HG03097 (cell line): Measurements from ENCODE around the gene CYP1B1.
"Not testable (repeated sequence)": the region's sequence is repeated elsewhere in the genome, so short reads cannot be mapped to it uniquely, and the experiment has no call there.

Experiments
- ATAC-seq: cut with Tn5 transposase; IDR thresholded peaks from one replicate; pipeline ENCODE4 v1.9.1; 2021; ENCODE audit not compliant: unreplicated experiment, low FRiP score

The CYP1B1 gene

GRCh38 chr2:38099099-38100028 lies 23.4 kb upstream of the CYP1B1 start:
- ATAC-seq, result no peak

GRCh38 chr2:38098421-38099098 lies 22.6 kb upstream of the CYP1B1 start:
- no peak for ATAC-seq

- ATAC-seq, result no peak
Measured at GRCh38 chr2:38097988-38098385, 22.0 kb upstream of the CYP1B1 start.

- no peak for ATAC-seq
Measured at GRCh38 chr2:38097258-38097987, 21.5 kb upstream of the CYP1B1 start.

- no peak for ATAC-seq
Measured at GRCh38 chr2:38095996-38096861, 20.3 kb upstream of the CYP1B1 start.

GRCh38 chr2:38095079-38095995 lies 19.4 kb upstream of the CYP1B1 start:
- ATAC-seq, result no peak

GRCh38 chr2:38093527-38094165 lies 17.7 kb upstream of the CYP1B1 start:
- ATAC-seq, result no peak

- ATAC-seq, result no peak
Measured at GRCh38 chr2:38092196-38092902, 16.4 kb upstream of the CYP1B1 start.

- ATAC-seq, result no peak
Measured at GRCh38 chr2:38091760-38092159, 15.8 kb upstream of the CYP1B1 start.

- no peak for ATAC-seq
Measured at GRCh38 chr2:38090928-38091327, 15.0 kb upstream of the CYP1B1 start.

GRCh38 chr2:38090212-38090611 lies 14.3 kb upstream of the CYP1B1 start:
- not testable (repeated sequence) for ATAC-seq

- ATAC-seq, result not testable (repeated sequence)
Measured at GRCh38 chr2:38085998-38086698, 10.2 kb upstream of the CYP1B1 start.

GRCh38 chr2:38084556-38084955 lies 8.6 kb upstream of the CYP1B1 start:
- not testable (repeated sequence) for ATAC-seq

- not testable (repeated sequence) for ATAC-seq
Measured at GRCh38 chr2:38082727-38083126, 6.8 kb upstream of the CYP1B1 start.

- ATAC-seq, result no peak
Measured at GRCh38 chr2:38080346-38080745, 4.4 kb upstream of the CYP1B1 start.

GRCh38 chr2:38079116-38080052 lies 3.4 kb upstream of the CYP1B1 start:
- ATAC-seq, result no peak
